OCI-LY1 (cell line): Measurements from ENCODE around the gene FRY.

Source experiments
- H2AFZ ChIP-seq: fragments of 200-600 bp; sonication (generic), shearing (Covaris generic); 2 replicates; pipeline ENCODE4 v1.6.0; 2014; ENCODE audit warnings: antibody characterized with exemption, mild to moderate bottlenecking, low read length
- H3F3A ChIP-seq: fragments of 200-600 bp; sonication (generic), shearing (Covaris generic); 2 replicates; pipeline ENCODE4 v1.6.0; 2014; ENCODE audit warnings: mild to moderate bottlenecking, antibody characterized with exemption, low read length, moderate library complexity; ENCODE audit not compliant: insufficient read depth
- H3K27ac ChIP-seq: fragments of 200-600 bp; sonication (generic); 2 replicates; pipeline ENCODE4 v1.5.1; 2014; ENCODE audit warnings: low read length, mixed run types, mild to moderate bottlenecking, low read depth; ENCODE audit not compliant: poor library complexity, severe bottlenecking
- H3K27me3 ChIP-seq: fragments of 200-600 bp; sonication (generic); 2 replicates; pipeline ENCODE4 v1.6.0; 2014; ENCODE audit warnings: antibody characterized with exemption, mild to moderate bottlenecking, low read length, moderate library complexity; ENCODE audit not compliant: insufficient read depth
- H3K36me3 ChIP-seq: fragments of 200-600 bp; sonication (generic); 2 replicates; pipeline ENCODE4 v1.6.1; 2014; ENCODE audit warnings: mild to moderate bottlenecking, antibody characterized with exemption, low read length, moderate library complexity, mixed read lengths; ENCODE audit not compliant: insufficient read depth
- H3K4me1 ChIP-seq: fragments of 200-600 bp; sonication (generic); 2 replicates; pipeline ENCODE4 v1.5.1; 2014; ENCODE audit warnings: mild to moderate bottlenecking, low read length, moderate library complexity; ENCODE audit not compliant: insufficient read depth, severe bottlenecking
- H3K4me2 ChIP-seq: fragments of 200-600 bp; sonication (generic), shearing (Covaris generic); 2 replicates; pipeline ENCODE4 v1.6.1; 2014; ENCODE audit warnings: low read length
- H3K4me3 ChIP-seq: fragments of 200-600 bp; sonication (generic); 2 replicates; pipeline ENCODE4 v1.5.1; 2014; ENCODE audit warnings: low read length, low read depth, mild to moderate bottlenecking, mixed read lengths; ENCODE audit not compliant: poor library complexity, severe bottlenecking
- H3K79me2 ChIP-seq: fragments of 200-600 bp; shearing (Covaris generic); 2 replicates; pipeline ENCODE4 v1.6.1; 2016; ENCODE audit warnings: mixed run types, low read length, mixed read lengths; ENCODE audit not compliant: insufficient read depth
- H3K9ac ChIP-seq: fragments of 200-600 bp; sonication (generic), shearing (Covaris generic); 2 replicates; pipeline ENCODE4 v1.6.1; 2014; ENCODE audit warnings: mild to moderate bottlenecking, low read length, mixed read lengths
- H3K9me2 ChIP-seq: fragments of 200-600 bp; sonication (generic), shearing (Covaris generic); 2 replicates; pipeline ENCODE4 v1.6.1; 2014; ENCODE audit warnings: low read depth, mild to moderate bottlenecking, low read length, mixed read lengths
- H3K9me3 ChIP-seq: fragments of 200-600 bp; shearing (Covaris generic); 2 replicates; pipeline ENCODE4 v1.6.1; 2014; ENCODE audit warnings: low read length, mixed read lengths
- H4K20me1 ChIP-seq: fragments of 200-600 bp; sonication (generic), shearing (Covaris generic); 2 replicates; pipeline ENCODE4 v1.6.0; 2016; ENCODE audit warnings: mild to moderate bottlenecking, low read length; ENCODE audit not compliant: insufficient read depth
- CTCF ChIP-seq: fragments of 200-600 bp; sonication (generic), shearing (Covaris generic); IDR thresholded peaks from 2 replicates; pipeline ENCODE4 v1.5.1; 2017; ENCODE audit warnings: mild to moderate bottlenecking, antibody characterized with exemption, low read length, moderate library complexity, mixed read lengths
- EZH2 ChIP-seq: fragments of 200-600 bp; sonication (generic), shearing (Covaris generic); IDR thresholded peaks from 2 replicates; pipeline ENCODE4 v1.8.0; 2017; ENCODE audit warnings: borderline replicate concordance, mixed run types, mild to moderate bottlenecking, antibody characterized with exemption, low read length, moderate library complexity, mixed read lengths

Gene FRY

DNA sequence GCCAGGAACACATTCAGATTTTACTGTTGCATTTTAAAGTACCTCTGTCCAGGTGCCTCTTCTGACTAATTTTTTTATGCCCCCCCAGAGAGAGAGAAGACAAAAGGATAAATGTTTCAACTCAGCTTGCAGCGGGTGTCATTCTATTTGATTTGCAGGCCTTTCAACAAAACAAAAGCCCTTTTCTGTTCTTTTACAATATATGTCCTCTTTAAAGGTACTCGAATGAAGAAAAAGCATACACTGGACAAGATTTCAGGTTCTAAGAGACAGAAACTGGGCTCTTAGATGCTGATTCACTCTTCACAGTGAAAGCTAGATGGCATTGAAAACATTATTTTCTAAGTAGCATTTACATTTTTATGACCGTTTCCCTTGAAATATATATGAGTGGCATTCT, 2.9 kb upstream of the FRY start:
- H3K36me3 ChIP-seq, result no peaks in the 10 kb centered on the region
- no peaks in the 10 kb centered on the region for H3K27me3 ChIP-seq
- no peak overlapping the region for H3K27ac ChIP-seq
- H3K9me3 ChIP-seq, result no peaks in the 10 kb centered on the region
- TF ChIP-seq EZH2 (no peak), CTCF (no peak)
- no peaks in the 10 kb centered on the region for H3F3A ChIP-seq
- no peak overlapping the region for H3K9ac ChIP-seq
- H4K20me1 ChIP-seq, result no peaks in the 10 kb centered on the region
- no peak overlapping the region for H3K4me3 ChIP-seq
- H3K79me2 ChIP-seq, result no peaks in the 10 kb centered on the region
- no peak overlapping the region for H3K4me2 ChIP-seq
- H3K9me2 ChIP-seq, result no peaks in the 10 kb centered on the region
- H2AFZ ChIP-seq, result no peak overlapping the region
- H3K4me1 ChIP-seq, result peaks cover 5% of the 10 kb centered on the region

DNA sequence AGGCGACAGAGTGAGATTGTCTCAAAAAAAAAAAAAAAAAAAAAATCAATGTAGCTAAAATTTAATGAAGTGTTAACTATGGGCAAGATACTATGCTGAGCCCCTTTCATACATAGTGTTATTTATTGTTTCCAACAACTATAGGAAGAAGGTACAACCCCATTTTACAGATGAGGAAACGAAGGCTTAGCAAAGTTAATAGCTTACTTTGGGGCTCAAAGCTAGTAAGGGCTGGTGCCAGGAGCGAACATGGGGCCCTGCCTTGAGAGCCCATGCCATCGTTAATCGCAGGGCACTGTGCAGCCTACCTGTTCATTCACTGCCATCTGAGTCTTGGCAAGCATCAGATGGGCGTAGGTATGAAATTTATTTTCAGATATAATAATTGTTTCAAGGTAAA, 1.9 kb upstream of the FRY start:
- H4K20me1 ChIP-seq, result no peaks in the 10 kb centered on the region
- no peaks in the 10 kb centered on the region for H3K79me2 ChIP-seq
- no peak overlapping the region for H3K4me2 ChIP-seq
- H2AFZ ChIP-seq, result no peak overlapping the region
- H3K9me3 ChIP-seq, result no peaks in the 10 kb centered on the region
- no peaks in the 10 kb centered on the region for H3K9me2 ChIP-seq
- TF ChIP-seq EZH2 (no peak), CTCF (no peak)
- H3K36me3 ChIP-seq, result no peaks in the 10 kb centered on the region
- no peak overlapping the region for H3K4me3 ChIP-seq
- H3K27ac ChIP-seq, result no peak overlapping the region
- peaks cover 5% of the 10 kb centered on the region for H3K4me1 ChIP-seq
- H3K9ac ChIP-seq, result no peak overlapping the region
- no peaks in the 10 kb centered on the region for H3K27me3 ChIP-seq
- H3F3A ChIP-seq, result no peaks in the 10 kb centered on the region

DNA sequence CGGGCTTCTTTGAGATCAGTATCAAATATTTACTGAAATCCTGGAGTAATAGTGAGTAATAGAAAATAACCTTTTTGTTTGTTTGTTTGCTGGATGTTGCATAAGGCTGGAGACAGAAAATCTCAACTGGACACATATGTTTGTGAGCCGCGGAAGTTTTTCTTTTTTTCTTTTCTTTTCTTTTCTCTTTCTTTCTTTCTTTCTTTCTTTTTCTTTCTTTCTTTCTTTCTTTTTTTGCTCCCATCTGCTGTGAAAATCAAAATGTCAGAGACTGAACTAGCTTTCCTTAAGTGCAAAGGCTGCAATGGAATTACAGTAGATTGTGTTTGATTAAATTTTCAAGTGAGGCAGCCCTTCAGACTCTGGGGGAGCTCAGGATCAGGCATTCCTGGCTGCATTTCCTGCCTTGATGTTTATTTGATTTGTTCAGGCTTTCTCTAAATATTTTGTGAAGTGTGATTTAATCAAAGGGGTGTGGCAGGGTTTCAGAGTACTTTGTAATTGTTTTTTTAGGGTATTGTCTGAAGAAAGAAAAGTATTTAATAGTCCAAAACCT, 319 bp downstream of the FRY start:
- H3K27ac ChIP-seq, result no peak overlapping the region
- no peaks in the 10 kb centered on the region for H3K9me3 ChIP-seq
- no peaks in the 10 kb centered on the region for H3K9me2 ChIP-seq
- no peaks in the 10 kb centered on the region for H3K27me3 ChIP-seq
- H2AFZ ChIP-seq, result no peak overlapping the region
- no peaks in the 10 kb centered on the region for H3K36me3 ChIP-seq
- H3K4me3 ChIP-seq, result peak overlapping the region; percentile 65
- no peaks in the 10 kb centered on the region for H4K20me1 ChIP-seq
- TF ChIP-seq CTCF (no peak), EZH2 (no peak)
- no peaks in the 10 kb centered on the region for H3F3A ChIP-seq
- H3K79me2 ChIP-seq, result no peaks in the 10 kb centered on the region
- H3K4me2 ChIP-seq, result peak overlapping the region; percentile 86
- H3K4me1 ChIP-seq, result peaks cover 5% of the 10 kb centered on the region
- H3K9ac ChIP-seq, result no peak overlapping the region; the same call in 1 of the 2 replicates
